ENCODE measurements around the gene KIF26B.

KIF26B gene

DNA sequence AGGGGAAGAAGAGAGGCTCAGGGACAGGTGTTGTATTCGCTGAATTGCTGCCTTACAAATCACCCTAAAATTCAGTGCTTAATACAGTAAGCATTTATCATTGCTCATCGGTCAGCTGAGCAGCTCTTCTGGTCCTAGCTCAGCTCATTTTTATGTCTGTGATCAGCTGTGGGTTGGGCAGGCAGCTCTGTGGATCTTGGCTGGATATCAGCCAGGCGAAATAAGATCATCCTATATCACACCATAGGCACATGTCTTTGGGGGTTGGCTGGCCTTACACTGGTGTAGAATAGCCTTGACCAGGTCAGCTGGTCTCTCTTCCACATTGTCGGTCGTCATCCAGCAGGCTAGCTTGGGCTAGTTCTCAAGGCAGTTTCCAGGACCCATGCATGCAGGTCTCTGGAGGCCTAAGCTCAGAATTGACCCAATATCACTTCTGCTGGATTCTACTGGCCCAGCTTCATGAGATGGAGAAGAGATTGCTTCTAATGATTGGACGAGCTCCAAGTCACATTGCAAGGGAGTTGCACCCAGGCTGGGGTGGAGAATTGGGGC is 448.6 kb downstream of the KIF26B start:
- no peak for TF ChIP-seq MYC (IDR thresholded peaks at IDR 0.05; ENCODE audit: low read depth, low read length)
- TF ChIP-seq, protein P1, sequence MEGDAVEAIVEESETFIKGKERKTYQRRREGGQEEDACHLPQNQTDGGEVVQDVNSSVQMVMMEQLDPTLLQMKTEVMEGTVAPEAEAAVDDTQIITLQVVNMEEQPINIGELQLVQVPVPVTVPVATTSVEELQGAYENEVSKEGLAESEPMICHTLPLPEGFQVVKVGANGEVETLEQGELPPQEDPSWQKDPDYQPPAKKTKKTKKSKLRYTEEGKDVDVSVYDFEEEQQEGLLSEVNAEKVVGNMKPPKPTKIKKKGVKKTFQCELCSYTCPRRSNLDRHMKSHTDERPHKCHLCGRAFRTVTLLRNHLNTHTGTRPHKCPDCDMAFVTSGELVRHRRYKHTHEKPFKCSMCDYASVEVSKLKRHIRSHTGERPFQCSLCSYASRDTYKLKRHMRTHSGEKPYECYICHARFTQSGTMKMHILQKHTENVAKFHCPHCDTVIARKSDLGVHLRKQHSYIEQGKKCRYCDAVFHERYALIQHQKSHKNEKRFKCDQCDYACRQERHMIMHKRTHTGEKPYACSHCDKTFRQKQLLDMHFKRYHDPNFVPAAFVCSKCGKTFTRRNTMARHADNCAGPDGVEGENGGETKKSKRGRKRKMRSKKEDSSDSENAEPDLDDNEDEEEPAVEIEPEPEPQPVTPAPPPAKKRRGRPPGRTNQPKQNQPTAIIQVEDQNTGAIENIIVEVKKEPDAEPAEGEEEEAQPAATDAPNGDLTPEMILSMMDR (IDR thresholded peaks at IDR 0.05; ENCODE audit: low read depth, low read length) = no peak
- TF ChIP-seq, protein P2, sequence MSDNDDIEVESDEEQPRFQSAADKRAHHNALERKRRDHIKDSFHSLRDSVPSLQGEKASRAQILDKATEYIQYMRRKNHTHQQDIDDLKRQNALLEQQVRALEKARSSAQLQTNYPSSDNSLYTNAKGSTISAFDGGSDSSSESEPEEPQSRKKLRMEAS (IDR thresholded peaks at IDR 0.05; ENCODE audit: low read depth, low read length) = no peak
- no peak for TF ChIP-seq POLR2A (IDR thresholded peaks at IDR 0.05; ENCODE audit: extremely low read depth, insufficient read length)
- DNase-seq (ENCODE audit: low read depth) = no peak
- no peak overlapping the region for H3K4me3 ChIP-seq (ENCODE audit: low read depth, low read length)

DNA sequence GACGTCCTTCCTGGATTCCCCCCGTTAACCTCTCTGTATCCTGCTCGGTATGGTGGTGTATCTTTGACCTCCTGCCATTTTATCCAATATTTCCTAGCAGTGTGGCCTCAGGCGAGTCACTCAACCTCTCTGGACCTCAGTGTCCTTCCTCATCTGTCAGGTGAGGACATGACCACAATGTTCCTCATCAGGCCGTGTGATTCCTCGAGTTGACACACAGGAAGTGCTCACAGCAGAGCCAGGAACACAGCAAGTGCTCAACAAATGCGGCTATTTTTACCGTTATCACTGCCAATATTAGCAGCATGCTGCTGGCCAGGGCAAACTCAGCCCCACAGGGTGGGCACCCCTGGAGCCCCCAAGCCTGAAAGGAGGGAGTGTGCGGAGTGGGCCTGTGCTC is 450.2 kb downstream of the KIF26B start:
- H3K4me3 ChIP-seq (ENCODE audit: low read depth, low read length) = no peak overlapping the region
- no peak for TF ChIP-seq MYC (IDR thresholded peaks at IDR 0.05; ENCODE audit: low read depth, low read length)
- TF ChIP-seq, protein P1 (IDR thresholded peaks at IDR 0.05; ENCODE audit: low read depth, low read length) = no peak
- TF ChIP-seq, protein P2 (IDR thresholded peaks at IDR 0.05; ENCODE audit: low read depth, low read length) = no peak
- DNase-seq (ENCODE audit: low read depth) = peak; percentile 28

DNA sequence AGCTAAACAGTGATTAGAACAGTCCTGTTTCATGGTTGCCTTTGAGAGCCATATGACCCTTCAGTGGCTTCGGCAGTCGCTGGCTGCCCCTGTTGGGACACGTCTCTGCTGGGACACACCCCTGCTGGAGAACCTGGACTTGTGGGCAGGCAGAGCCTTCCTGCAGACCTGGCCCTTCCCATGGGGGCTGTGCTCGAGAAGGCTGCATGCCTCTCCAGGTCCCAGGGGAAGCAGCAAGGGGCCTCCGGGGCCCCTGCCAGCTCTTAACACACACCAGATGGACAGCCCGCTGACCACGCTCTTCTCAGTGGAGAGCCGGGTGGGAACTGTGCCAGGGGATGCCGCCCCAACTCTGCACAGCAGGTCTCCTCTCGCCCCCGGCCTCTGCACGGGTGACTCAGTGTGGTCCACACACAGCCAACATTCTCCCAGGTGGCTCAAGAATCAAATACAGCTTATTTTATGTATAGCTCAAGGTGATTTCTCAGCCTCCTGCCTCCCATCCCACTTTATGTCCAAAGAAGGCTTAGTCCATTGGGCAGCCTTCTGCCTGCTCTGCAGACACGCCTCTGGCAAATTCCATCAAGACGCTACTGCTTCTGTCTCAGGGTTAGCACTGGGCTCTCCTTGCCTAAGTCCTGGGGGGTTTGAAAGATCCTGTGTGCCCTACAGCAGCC is 450.8 kb downstream of the KIF26B start:
- DNase-seq (ENCODE audit: low read depth) = peak; percentile 69
- no peak overlapping the region for H3K4me3 ChIP-seq (ENCODE audit: low read depth, low read length)

DNA sequence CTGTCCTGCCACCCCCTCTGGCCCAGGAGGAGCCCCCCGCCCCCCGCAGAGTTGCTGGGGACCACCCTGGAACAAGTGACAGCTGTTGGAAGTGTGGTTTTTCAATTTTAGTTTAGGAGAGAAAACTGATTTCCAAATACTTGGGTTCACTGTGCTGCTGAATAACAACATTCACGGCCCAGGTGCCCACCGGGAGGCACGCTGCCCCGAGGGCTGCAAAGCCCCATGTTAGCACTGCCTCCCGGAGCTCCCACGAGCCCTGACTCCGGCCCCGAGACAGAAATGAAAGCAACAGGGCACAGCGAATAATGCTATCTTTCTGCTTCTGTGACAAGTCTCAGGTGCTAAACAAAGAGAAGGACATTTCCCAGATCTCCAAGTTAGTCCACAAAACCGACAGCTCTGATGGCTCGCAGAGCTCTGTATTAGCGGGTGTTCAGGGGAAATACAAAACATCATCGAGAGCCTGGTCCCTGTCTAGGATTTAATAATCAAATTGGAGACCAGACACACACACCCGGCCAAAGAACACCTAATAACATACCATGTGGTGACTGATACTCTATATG is 451.5 kb downstream of the KIF26B start:
- no peak for TF ChIP-seq MYC (IDR thresholded peaks at IDR 0.05; ENCODE audit: low read depth, low read length)
- TF ChIP-seq, protein P1 (IDR thresholded peaks at IDR 0.05; ENCODE audit: low read depth, low read length) = no peak
- TF ChIP-seq, protein P2 (IDR thresholded peaks at IDR 0.05; ENCODE audit: low read depth, low read length) = no peak
- no peak for TF ChIP-seq POLR2A (IDR thresholded peaks at IDR 0.05; ENCODE audit: extremely low read depth, insufficient read length)
- H3K4me3 ChIP-seq (ENCODE audit: low read depth, low read length) = no peak overlapping the region
- no peak for DNase-seq (ENCODE audit: low read depth)

More for the DNA sequence above, 450.8 kb downstream of the KIF26B start:
- TF ChIP-seq, protein P1 (IDR thresholded peaks at IDR 0.05; ENCODE audit: low read depth, low read length) = no peak
- TF ChIP-seq, protein P2 (IDR thresholded peaks at IDR 0.05; ENCODE audit: low read depth, low read length) = no peak
- no peak for TF ChIP-seq POLR2A (IDR thresholded peaks at IDR 0.05; ENCODE audit: extremely low read depth, insufficient read length)
- no peak for TF ChIP-seq MYC (IDR thresholded peaks at IDR 0.05; ENCODE audit: low read depth, low read length)

DNA sequence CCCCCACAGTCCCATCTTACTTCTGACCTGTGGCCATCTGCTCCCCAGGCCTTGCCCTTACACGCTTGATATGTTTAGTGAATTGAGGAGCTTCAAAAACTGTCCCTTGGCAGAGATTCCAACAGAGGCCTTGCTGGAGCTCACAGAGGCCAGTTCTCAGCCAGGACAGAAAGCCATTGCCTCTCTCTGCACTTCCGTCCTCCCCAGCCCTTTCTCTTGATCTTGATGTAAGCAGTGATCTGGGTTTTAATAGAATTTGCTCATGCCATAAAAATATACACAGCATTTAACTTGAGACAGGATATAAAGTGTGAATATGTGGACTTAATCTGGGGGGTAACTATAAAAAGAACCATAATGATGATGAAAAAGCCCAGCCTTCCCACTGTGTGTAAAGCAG is 453.5 kb downstream of the KIF26B start:
- TF ChIP-seq POLR2A (IDR thresholded peaks at IDR 0.05; ENCODE audit: extremely low read depth, insufficient read length) (no peak), MYC (IDR thresholded peaks at IDR 0.05; ENCODE audit: low read depth, low read length) (no peak)
- TF ChIP-seq, protein P2 (IDR thresholded peaks at IDR 0.05; ENCODE audit: low read depth, low read length) = no peak
- TF ChIP-seq, protein P1 (IDR thresholded peaks at IDR 0.05; ENCODE audit: low read depth, low read length) = no peak
- no peak overlapping the region for H3K4me3 ChIP-seq (ENCODE audit: low read depth, low read length)
- no peak for DNase-seq (ENCODE audit: low read depth)

All from NB4 (cell line).